ENCODE data around the gene LLGL1. TPM values are rescaled to one million over a fixed set of nuclear protein-coding genes. Genes with fewer than 3 reads are reported as not detected.

Gene LLGL1
- total RNA-seq, 2 donors from 2014 or later = 66.3 to 69.3 TPM

- peaks cover 22% of the 10 kb centered on the region for H3K36me3 ChIP-seq (ENCODE audit: control insufficient read depth, insufficient read depth, low read length)
- H3K27ac ChIP-seq (ENCODE audit: low read depth, low read length) = peak within 1 kb of the TSS; percentile 96
- Mint-ChIP-seq H3K27ac (peak within 1 kb of the TSS; percentile 99), H3K27me3 (ENCODE audit: insufficient read depth) (no peaks in the 10 kb centered on the region), H3K4me3 (peak within 1 kb of the TSS; percentile 87), H3K36me3 (ENCODE audit: low read depth) (peaks cover 11% of the 10 kb centered on the region), H3K9me3 (no peaks in the 10 kb centered on the region), H3K4me1 (peaks cover 48% of the 10 kb centered on the region)
- 0% methylated on average over 50 to 98 of the region's 98 CpGs for WGBS, 2 experiments (ENCODE audit: insufficient coverage in 1 of 2, insufficient read length in 1 of 2)
- peak within 1 kb of the TSS; percentile 96 for H3K4me3 ChIP-seq (ENCODE audit: low read length)
- H3K9ac ChIP-seq (ENCODE audit: extremely low read depth, low read length, poor library complexity, severe bottlenecking) = peak within 1 kb of the TSS; percentile 75
- H3K27me3 ChIP-seq (ENCODE audit: control insufficient read depth, insufficient read depth, low read length, poor library complexity, severe bottlenecking) = no peaks in the 10 kb centered on the region
- peaks cover 5% of the 10 kb centered on the region for H3K4me1 ChIP-seq (ENCODE audit: control insufficient read depth, insufficient read depth, low read length)
- peak; percentile 100 for DNase-seq
- no peaks in the 10 kb centered on the region for H3K9me3 ChIP-seq (ENCODE audit: control insufficient read depth, low read length)
- peak; percentile 54 for TF ChIP-seq CTCF (conservative IDR thresholded peaks at IDR 0.05)
Measured at GRCh38 chr17:18183334-18184142, 41.9 kb upstream of the LLGL1 start, which contains the start of gene ALKBH5. ALKBH5 (plus strand) TSS chr17:18183828; CDS start chr17:18184244, 416 bp downstream.

GRCh38 chr17:18184143-18185031 is 41.0 kb upstream of the LLGL1 start:
- H3K4me1 ChIP-seq (ENCODE audit: control insufficient read depth, insufficient read depth, low read length) = peaks cover 3% of the 10 kb centered on the region
- 2 to 4% methylated on average over 44 to 92 of the region's 92 CpGs for WGBS, 2 experiments (ENCODE audit: insufficient coverage in 1 of 2, insufficient read length in 1 of 2)
- H3K4me1 Mint-ChIP-seq = peaks cover 44% of the 10 kb centered on the region

More at GRCh38 chr17:18184143-18185031, 41.0 kb upstream of the LLGL1 start:
- DNase-seq = peak; percentile 87
- Histone ChIP-seq H3K36me3 (ENCODE audit: control insufficient read depth, insufficient read depth, low read length) (peaks cover 28% of the 10 kb centered on the region), H3K27me3 (ENCODE audit: control insufficient read depth, insufficient read depth, low read length, poor library complexity, severe bottlenecking) (no peaks in the 10 kb centered on the region), H3K4me3 (ENCODE audit: low read length) (peak overlapping the region; percentile 96), H3K27ac (ENCODE audit: low read depth, low read length) (peak overlapping the region; percentile 96), H3K9ac (ENCODE audit: extremely low read depth, low read length, poor library complexity, severe bottlenecking) (peak overlapping the region; percentile 75), H3K9me3 (ENCODE audit: control insufficient read depth, low read length) (no peaks in the 10 kb centered on the region)
- peaks cover 13% of the 10 kb centered on the region for H3K36me3 Mint-ChIP-seq (ENCODE audit: low read depth)
- H3K9me3 Mint-ChIP-seq = no peaks in the 10 kb centered on the region
- H3K27me3 Mint-ChIP-seq (ENCODE audit: insufficient read depth) = no peaks in the 10 kb centered on the region
- TF ChIP-seq CTCF (conservative IDR thresholded peaks at IDR 0.05) = no peak
- H3K4me3 Mint-ChIP-seq = peak overlapping the region; percentile 87
- H3K27ac Mint-ChIP-seq = peak overlapping the region; percentile 89

Measured in endodermal cell (in vitro differentiated cells).